NCI-H82 treated with DMSO at 0.1 percent for 48 hours (cell line): ENCODE measurements around the gene PELI3.
"Not testable (repeated sequence)": the region's sequence is repeated elsewhere in the genome, so short reads cannot be mapped to it uniquely, and the experiment has no call there.

Source experiments
- DNase-seq: peaks from one replicate; lab custom pipeline; 2025; ENCODE audit not compliant: unreplicated experiment; lab: John Stamatoyannopoulos, UW

PELI3 gene

GRCh38 chr11:66466225-66467033 is at the start of gene PELI3:
Gene PELI3 (plus strand): TSS chr11:66466905. CDS start chr11:66468129, 1,224 bp downstream.
- peak; percentile 46 for DNase-seq

GRCh38 chr11:66417000-66417399 is 49.7 kb upstream of the PELI3 start:
- DNase-seq = no peak

GRCh38 chr11:66418168-66418985 is 48.3 kb upstream of the PELI3 start:
- DNase-seq = no peak

GRCh38 chr11:66418986-66419308 is 47.8 kb upstream of the PELI3 start:
- DNase-seq = no peak

GRCh38 chr11:66419825-66420224 is 46.9 kb upstream of the PELI3 start:
- peak; percentile 14 for DNase-seq

- DNase-seq = peak; percentile 16
These were observed 45.8 kb upstream of the PELI3 start, which contains the start of gene NPAS4 for GRCh38 chr11:66420671-66421476. Gene NPAS4 (plus strand): TSS chr11:66421035. CDS start chr11:66421180, 145 bp downstream.

GRCh38 chr11:66421492-66422205 is 45.1 kb upstream of the PELI3 start:
- peak; percentile 16 for DNase-seq

GRCh38 chr11:66426314-66426713 is 40.4 kb upstream of the PELI3 start:
- DNase-seq = no peak

- DNase-seq = no peak
These were observed 37.8 kb upstream of the PELI3 start for GRCh38 chr11:66428933-66429332.

- peak; percentile 29 for DNase-seq
These were observed 36.6 kb upstream of the PELI3 start for GRCh38 chr11:66429983-66430602.

GRCh38 chr11:66431287-66431686 is 35.4 kb upstream of the PELI3 start:
- DNase-seq = not testable (repeated sequence)

GRCh38 chr11:66431871-66432329 is 34.8 kb upstream of the PELI3 start:
- not testable (repeated sequence) for DNase-seq

GRCh38 chr11:66432597-66432996 is 34.1 kb upstream of the PELI3 start:
- no peak for DNase-seq

GRCh38 chr11:66437979-66438503 is 28.7 kb upstream of the PELI3 start:
- no peak for DNase-seq

- DNase-seq = peak; percentile 88
These were observed 27.9 kb upstream of the PELI3 start, which contains the start of gene MRPL11 for GRCh38 chr11:66438504-66439466. Gene MRPL11 (minus strand): TSS chr11:66438848. CDS start chr11:66438754, 94 bp downstream.

GRCh38 chr11:66440101-66440939 is 26.4 kb upstream of the PELI3 start:
- not testable (repeated sequence) for DNase-seq

- not testable (repeated sequence) for DNase-seq
These were observed 25.8 kb upstream of the PELI3 start for GRCh38 chr11:66440940-66441282.

GRCh38 chr11:66443602-66444001 is 23.1 kb upstream of the PELI3 start:
- no peak for DNase-seq
